A549 (cell line): ENCODE results near the gene CDC14A.

ENCODE experiments used
- CTCF ChIP-seq: fragments of >200 bp; sonication (Bioruptor Twin); formaldehyde crosslinking; IDR thresholded peaks from 3 replicates; pipeline ENCODE4 v1.5.1; 2016
- EP300 ChIP-seq, 2 experiments: fragments of >200 bp; sonication (Bioruptor Twin); formaldehyde crosslinking; IDR thresholded peaks; 2 replicates in 1 of 2; 3 replicates in 1 of 2; pipeline ENCODE4 v1.6.1; 2016 to 2017
- HDAC2 ChIP-seq: fragments of 200-600 bp; sonication (generic); IDR thresholded peaks from 2 replicates; pipeline ENCODE4 v1.6.1; 2016
- HMGXB4 ChIP-seq: fragments of 250-450 bp; sonication (Bioruptor Pico); IDR thresholded peaks from 2 replicates; pipeline ENCODE4 v1.5.0; 2021; ENCODE audit warnings: mild to moderate bottlenecking, moderate library complexity, borderline replicate concordance
- HOXB13 ChIP-seq: fragments of 250-450 bp; sonication (Bioruptor Pico); IDR thresholded peaks from 2 replicates; pipeline ENCODE4 v1.5.0; 2020; ENCODE audit warnings: low read depth, mild to moderate bottlenecking, moderate library complexity
- MAX ChIP-seq: IDR thresholded peaks from 2 replicates; pipeline ENCODE4 v1.6.1; 2012
- NFE2L2 ChIP-seq: fragments of 150-350 bp; conservative IDR thresholded peaks from 2 replicates; pipeline ENCODE4 v1.6.1; 2014; ENCODE audit warnings: low read length
- POLR2A ChIP-seq: IDR thresholded peaks from 2 replicates; pipeline ENCODE4 v1.6.1; 2012; ENCODE audit warnings: mild to moderate bottlenecking, low read length
- RCOR1 ChIP-seq: fragments of 150-350 bp; IDR thresholded peaks from 2 replicates; pipeline ENCODE4 v1.6.1; 2014; ENCODE audit warnings: antibody characterized with exemption, low read length, low read depth
- SMC3 ChIP-seq: fragments of >200 bp; sonication (Bioruptor Twin); formaldehyde crosslinking; IDR thresholded peaks from 3 replicates; pipeline ENCODE4 v1.6.1; 2018; ENCODE audit warnings: inconsistent platforms
- ZSCAN20 ChIP-seq: fragments of 250-450 bp; sonication (Bioruptor Pico); IDR thresholded peaks from 2 replicates; pipeline ENCODE4 v1.8.0; 2022; ENCODE audit warnings: mild to moderate bottlenecking, moderate library complexity

GRCh38 chr1:100397681-100398080 is 45.4 kb downstream of the CDC14A start:
- TF ChIP-seq CTCF = no peak
- no peak for TF ChIP-seq EP300 (IDR thresholded peaks at IDR 0.05)
- no peak for TF ChIP-seq HOXB13 (CRISPR knock-in tag)
- no peak for TF ChIP-seq POLR2A
- TF ChIP-seq HDAC2 = no peak
- TF ChIP-seq SMC3 = no peak
- no peak for TF ChIP-seq MAX
- TF ChIP-seq HMGXB4 (CRISPR knock-in tag) = no peak
- no peak for TF ChIP-seq RCOR1
- no peak for TF ChIP-seq ZSCAN20 (CRISPR knock-in tag)
- no peak for TF ChIP-seq NFE2L2
